T-helper 9 cell (primary cell): Measurements from ENCODE around the gene MEGF11.

Experiments
- DNase-seq: peaks from one replicate; pipeline ENCODE4 v3.0.0-alpha.2; 2020

MEGF11 gene

DNA sequence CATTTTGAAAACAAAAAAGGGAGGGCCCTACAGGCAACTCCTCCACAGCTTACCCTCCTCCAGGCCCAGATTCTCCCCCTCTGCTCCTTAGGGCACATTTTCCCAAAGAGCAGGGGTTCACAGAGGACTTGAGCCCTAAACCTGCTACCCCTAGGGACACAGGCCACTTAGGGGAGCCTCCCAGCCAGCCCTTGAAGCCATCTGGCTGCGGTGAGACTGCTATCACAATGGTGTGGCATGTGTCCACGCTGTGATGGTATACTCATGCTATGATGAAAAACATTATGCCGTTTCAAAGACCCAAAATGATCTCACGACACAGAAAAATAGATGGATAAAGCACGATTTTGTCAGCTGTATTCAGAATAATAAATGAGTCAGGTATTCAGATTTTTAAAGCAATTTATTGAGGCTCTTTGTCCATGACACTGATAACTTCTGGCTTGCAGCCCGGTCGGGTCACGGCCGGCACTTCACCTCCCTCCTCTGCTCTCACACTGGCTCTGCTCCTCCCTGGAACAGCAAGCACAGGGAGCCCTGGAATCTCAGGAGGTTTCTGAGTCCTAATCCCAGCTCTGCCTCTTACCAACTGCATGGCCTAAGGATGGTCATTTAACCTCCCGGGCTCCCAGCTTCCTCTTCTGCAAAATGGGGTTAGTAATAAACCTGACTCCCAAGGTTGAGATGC lies 115.3 kb downstream of the MEGF11 start:
- no peak for DNase-seq

DNA sequence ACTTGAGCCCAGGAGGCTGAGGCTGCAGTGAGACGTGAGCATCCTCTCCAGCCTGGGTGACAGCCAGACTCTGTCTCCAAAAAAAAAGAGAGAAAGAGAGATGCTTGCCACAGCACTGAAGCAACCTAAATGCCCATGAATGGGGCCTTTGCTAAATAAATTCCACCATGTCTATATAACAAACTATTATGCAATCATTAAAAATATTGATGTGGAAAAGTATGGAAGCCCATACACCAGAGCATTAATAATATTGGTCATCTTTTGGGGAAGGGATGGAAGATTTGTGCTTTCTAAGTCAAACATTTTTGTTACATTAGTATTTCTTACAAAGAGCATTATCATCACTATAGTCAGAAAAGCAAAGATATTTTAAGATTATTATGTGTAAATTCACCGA lies 116.6 kb downstream of the MEGF11 start:
- no peak for DNase-seq

DNA sequence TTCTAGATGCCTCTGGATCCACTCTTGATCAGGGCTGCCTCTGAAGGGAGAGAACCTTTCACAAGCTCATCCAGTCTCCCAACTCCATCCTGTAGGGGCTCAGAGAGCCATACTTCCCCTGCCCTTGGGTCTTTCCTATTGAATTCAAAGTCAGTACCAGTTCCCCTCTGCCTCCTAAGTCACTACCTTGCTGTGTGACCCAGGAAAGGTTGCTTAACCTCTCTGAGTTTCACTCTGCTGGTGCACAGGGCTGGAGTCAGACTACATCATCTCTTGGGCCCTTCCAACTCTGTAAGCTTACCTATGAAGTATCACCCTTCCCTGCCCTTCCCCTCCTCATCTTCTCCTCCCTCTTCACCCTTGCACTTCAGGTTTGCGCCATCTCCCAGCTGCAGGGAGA lies 117.9 kb downstream of the MEGF11 start:
- DNase-seq, result no peak

DNA sequence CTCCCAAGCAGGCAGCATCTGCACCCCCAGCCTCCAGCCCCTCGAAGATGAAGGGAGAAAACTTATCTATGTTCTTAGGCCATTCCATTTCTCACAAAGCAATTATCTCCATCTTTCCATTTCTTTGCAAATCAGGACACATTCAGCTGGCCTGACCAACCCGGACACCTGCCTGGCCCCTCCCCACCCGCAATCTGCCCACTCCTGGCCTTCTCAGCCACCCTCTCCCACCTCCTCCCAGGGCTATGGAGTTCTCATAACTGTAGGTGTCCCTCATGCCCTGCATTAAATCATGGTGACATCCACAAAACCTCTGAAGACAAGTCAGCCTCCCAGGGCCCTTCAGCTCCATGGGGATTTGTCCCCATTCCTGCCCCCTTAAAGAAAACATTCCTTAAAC lies 119.3 kb downstream of the MEGF11 start:
- DNase-seq, result no peak

DNA sequence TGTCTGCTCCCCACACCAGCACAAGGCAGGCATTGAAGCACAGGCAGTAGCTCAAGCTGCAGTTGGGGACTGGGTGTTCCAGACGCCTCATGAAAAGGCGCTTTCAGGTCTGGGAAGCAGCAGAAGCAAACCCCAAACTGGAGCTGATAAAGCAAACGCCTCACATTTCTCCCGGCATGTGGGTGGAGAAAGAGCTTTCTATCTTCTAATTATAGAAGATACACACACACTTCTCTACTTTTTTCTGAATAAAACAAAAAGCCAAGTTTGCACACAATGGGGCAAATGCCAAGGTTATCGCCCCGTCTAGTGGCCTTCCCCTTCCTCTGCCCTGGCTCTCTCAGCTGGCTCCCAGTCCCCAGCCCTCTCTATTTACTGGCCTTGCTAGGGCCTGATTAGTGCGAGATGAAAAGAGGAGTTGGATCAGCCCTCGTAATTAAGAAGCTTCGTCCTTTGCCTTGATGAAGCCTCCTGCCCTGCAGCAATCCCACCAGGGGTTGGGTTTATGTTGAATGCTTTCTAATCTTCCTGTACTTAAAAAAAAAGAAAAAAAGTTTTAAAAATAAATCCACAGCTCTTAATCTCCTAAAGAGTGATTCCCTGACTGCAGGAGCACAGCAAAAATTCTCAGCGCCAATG lies 120.2 kb downstream of the MEGF11 start:
- no peak for DNase-seq

DNA sequence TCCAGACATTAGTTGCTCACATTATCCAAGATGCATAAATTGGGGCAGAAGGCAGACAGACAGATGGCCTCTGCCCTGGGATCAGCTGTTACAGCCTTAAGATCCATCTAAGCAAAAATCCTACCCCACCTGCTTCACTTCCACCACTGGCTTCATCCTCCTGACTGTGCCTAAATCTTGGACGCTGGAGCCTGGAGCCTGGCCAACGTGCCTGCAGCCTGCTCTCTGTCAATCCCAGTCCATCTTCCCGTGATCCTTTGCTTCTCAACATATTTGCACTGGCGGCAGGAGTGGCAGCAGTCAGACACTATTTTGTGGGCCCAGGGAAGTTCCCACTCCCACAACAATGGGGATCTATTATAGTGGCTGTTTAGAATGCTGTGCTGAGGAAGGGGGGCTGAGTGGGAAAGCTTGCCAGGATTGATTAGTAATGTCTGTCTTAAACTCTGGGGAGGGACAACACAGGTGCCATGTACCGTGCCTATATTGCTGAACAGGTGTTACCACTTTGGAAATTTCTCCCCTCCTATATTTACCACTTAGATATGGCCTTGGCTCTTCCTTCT lies 121.2 kb downstream of the MEGF11 start:
- DNase-seq, result no peak

DNA sequence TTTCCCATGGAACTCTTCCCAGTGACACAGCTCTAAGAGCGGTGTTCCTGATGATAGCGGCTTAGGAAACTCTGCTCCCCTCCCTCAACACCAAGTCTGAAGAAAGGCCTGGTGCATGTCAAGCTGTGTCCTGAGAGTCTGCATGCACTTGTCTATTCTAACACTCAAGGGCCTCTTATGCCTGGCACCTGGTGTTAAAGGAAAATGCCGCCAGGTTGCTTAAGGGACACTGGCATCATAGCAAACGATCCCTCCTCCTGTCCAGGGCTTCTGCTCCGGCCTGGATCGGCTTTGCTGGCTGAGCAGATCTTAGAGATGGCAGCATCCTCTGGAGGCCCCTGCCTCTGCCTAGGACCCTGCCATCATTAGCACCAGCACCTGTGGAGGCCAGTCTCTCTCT lies 121.7 kb downstream of the MEGF11 start:
- DNase-seq, result no peak

DNA sequence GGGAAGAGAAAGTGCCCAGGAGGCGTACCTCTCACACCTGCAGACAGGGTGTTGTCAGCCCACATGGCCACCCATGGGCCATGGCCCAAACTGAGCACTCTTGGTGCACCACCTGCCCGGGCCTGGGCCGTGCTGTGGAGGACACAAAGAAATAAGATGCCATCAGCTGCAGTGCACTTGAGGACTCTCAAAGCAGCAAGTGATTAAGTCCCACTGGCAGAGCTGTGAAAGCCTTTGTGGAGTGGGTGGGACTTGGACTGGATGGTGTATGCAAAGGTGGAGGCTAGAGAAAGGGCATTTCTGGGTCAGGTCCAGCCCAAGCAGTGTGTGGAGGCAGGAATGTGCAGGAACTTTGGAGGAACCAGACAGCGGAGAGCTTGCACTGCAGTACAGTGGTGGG lies 122.3 kb downstream of the MEGF11 start:
- no peak for DNase-seq

DNA sequence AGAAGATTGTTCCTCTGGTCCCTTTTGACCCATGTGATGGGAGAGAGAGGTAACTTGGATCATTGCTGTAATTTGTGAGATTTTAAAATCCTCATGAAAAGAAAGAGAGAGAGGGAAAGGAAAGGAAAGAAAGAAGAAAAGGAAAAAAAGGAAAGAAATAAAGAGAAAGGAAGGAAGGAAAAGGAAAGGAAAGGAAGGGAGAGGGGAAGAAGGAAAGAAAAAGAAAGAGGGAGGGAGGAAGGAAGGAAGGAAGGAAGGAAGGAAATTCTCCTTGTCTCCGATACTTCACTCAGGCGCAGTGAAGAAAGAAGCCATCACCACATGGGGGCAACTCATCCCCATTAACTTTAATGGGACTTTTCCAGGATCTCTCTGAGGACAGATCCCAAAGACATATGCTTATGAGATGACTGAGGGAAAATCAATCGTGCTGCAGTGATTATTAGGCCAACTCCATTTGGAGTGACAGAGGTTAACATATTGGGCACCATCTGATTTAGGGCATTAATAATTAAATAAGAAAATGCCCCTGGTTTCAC lies 123.0 kb downstream of the MEGF11 start:
- DNase-seq, result no peak

DNA sequence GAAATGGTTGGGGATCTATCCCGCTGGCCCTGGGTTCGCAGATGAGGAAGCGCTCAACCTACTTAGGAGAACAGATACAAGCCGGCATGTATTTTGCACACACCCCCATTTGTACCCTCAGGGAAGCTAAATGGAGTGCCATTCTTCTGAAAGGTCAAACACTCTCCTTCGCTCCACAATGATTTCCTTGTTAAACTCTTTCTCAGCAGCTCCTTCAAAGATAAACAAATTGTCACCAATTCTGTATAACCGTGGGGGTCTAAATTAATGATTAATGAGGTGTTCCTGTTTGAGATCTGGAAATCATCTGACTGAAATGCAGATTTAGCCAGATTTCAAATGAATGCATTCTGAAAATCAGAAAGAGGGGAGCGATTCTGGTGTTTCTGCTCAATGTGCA lies 124.0 kb downstream of the MEGF11 start:
- no peak for DNase-seq

DNA sequence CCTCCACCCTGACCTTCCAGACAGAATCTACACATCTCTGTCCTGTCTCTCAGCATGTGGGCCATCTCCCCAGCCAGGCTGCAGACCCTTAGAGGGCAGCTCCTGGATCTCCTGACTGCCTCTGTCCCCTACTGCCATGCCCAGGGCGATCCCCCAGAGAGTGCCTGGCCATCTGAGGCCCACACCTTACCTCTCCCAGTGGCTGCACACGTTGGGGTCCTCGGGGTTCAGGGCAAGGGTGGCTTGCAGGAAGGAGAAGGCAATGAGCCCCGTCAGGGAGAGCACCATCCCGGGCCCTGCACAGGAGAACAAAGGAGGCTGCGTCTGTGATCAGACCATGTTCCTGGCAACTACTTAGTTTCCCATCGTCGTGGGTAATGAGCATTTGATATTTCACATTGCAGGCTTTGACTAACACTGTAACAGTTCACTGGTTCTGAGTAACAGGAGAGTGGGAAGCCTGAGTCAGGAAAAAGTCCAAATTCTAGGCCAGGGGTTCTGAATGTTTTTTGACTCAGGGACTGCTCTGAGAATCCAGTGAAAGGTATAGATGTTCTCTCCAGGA lies 125.4 kb downstream of the MEGF11 start:
- DNase-seq, result no peak

DNA sequence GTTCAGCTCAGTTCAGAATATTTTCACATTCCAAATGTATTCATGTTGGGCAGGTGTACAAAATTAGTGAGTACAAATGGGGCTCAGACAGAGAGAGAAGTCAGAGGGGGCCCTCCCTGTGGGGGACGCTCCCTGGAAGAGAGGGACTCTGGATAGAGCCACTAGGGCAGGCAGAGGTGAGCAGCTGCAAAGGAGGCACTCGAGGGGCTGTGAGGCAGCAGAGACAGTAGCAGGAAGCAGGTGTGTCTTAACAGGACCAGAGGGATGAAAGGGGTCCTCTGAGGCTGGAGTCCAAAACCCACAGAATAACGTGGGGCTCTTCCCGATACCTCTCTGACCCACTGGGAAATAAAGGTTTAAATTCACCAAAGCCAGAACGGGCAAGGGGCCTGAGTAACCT lies 127.1 kb downstream of the MEGF11 start:
- no peak for DNase-seq

DNA sequence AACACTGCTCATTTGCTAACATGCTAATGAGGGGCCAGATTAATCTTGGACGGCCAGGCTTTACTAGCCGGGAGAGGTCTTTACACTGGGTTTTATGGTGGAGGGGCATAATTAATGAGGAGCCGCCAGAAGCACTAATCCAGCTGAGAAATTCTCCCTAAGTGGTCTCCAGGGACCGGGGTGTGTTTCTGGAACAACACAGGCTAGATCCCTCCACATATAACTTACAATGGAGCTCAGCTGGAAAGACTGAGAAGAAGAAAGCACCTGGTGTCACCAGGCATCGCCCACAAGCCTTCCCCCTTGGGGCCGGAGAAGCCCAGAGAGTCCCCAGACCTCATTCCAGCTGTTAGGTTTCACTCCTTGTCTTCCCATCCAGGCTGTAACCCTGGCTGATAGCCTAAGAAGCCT lies 127.5 kb downstream of the MEGF11 start:
- no peak for DNase-seq

DNA sequence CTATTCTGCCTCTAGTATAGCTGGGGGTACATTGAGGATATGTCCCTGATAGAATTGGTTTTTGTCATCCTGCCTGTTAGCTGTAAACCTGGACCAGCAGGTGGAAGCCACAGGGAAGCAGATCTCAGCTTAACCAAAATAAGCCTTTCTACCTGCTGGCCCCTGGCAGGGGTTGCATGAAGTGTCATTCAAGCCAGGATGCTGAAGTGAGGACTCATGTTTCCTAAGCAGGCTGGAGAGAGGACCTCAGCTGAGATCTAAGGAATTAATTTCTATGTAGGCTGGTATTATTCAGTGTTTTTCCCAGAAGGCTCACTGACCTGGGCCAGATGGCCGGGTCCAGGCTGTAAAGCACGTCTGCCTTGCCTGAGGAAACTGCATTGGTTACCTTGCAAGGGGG lies 128.9 kb downstream of the MEGF11 start:
- no peak for DNase-seq

DNA sequence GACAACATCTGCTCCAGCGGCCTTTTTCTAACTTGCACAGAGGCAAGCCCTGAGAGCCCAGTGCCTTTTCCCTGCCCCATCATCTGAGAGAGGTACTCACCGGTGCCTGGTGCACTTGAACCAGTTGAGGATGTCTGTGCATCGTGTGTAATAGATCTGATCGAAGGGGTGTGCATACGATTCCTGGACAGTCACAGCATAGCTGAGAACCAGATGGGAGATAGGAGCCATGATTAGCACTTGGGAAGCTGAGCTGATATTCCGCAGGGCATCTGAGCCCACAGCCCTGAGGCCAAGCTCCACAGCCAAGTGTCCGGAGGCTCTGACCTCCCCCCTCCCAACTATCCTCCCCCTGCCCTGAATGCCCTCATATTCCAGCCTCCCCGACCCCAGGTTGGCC lies 129.8 kb downstream of the MEGF11 start:
- DNase-seq, result no peak

DNA sequence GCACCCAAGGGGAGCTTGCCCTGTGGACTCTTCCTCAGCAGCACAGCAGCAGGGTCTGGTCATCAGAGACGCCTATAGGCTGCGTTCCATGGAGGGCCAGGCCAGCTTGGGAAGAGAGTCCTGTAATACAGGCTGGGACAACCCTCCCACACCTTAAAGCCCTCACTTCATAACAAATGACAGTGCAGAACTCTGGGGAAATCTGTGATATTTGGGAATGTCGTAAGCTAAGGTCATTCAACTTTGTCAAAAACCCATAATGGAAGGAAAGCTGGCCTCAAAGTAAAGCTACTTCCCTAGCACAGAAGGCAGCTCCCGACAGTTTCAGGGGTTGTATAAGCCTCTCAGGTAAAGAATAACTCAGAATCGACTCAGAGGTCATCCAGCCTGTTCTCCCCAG lies 133.1 kb downstream of the MEGF11 start:
- no peak for DNase-seq

DNA sequence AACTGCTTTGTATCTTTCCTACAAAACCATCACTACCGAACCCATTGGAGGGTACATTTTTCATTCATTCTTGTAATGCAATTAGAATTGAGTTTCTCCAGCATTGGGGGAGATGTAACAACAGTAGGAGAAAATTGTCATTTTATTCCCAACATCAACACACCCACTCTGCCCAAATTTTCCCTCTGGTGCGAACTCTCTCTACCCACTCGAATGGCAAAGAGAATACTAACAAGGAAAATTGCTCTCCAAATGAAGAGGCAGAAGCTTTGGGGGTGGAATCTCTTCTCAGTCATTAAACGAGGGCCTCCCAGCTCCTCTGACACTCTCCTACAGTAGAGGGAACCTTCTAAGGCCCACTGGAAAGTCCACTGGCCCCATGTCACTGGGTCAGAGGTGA lies 135.7 kb downstream of the MEGF11 start:
- no peak for DNase-seq

DNA sequence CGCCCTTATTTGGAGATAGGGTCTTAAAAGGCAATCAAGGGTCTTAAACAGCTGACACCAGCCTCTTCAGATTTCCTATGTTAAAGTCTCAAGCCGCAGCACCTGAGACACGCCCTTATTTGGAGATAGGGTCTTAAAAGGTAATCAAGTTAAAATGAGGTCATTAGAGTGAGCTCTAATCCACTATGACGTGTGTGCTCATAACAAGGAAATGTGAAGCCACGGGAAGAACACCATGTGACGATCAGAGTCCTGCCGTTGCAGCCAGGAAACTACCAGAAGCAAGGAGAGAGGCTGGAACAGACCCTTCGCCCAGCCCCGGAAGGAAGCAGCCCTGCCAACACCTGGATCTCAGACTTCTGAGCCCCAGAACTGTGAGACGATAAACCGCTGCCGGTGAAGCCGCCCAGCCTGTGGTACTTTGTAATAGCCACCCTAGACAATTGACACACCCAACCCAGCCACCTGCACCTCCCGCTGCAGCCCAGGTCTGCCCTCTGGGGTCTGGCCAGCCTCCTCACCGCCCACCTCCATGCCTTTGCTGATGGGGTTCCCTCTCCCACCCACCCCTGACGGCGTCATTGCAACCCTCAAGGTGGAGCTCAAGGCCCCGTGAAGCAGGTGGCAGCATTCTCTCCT lies 137.9 kb downstream of the MEGF11 start:
- DNase-seq, result peak; percentile 24

DNA sequence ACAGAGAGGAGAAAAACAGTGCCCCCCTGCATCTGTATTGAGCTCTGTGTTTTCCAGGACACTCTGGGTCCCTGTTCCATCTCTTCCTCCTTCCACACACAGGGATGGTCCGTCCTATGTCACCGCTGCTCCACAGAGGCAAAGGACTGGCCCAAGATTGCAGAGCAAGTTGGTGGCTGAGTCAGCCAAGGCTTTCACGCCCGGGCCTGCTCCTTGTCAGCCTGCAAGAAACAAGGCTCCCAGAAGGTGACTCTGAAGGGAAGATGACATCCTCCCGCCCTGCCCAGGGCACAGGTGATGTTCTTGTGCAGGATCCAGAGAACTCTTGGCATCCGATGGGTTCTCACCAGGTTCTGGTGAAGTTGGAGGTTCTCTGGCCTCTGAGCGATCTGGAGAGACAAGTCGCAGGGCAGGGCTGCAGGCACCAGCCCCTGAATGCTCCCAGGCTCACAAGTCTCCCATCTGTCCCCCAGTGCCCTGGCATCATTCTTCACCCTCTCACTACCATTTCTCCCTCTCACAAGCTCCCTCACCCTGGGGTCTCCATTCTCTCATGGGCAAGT lies 138.6 kb downstream of the MEGF11 start:
- DNase-seq, result no peak

DNA sequence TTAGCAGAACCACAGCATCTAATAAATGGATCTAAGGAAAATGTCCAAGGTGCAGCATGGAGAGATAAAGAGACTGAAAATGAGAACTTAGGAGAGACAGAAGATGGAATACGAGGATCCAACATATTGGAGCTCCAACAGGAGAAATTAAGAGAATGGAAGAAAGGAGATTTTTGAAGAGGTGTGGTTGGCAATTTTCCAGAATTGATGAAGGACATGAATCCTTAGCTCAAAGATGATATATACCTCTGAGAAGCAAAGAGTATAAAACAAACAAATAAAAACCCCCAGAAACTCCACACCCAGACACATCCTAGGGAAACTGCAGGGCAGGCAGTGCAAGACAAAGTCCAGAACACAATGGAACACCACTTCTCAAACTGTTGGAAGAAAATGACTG lies 141.2 kb downstream of the MEGF11 start:
- DNase-seq, result no peak

DNA sequence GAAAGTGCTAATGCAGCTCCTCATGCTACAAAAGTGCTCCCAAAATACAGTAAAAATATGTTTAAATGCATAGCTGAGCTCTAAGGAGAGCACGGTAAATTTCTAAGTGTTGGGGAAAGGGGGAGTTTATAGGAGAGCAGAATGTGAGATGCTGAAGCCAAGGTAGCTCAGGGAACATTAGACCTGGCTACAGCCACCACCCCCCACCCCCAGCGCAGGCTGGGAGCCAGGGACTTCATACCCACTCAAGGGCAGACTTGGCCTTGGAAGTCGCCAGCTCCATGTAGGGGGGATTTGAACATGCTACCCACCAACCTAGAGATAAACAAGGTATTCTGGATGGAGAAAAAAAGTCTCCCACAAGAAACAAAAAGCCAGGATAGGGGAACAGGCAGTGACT lies 142.2 kb downstream of the MEGF11 start:
- DNase-seq, result no peak

DNA sequence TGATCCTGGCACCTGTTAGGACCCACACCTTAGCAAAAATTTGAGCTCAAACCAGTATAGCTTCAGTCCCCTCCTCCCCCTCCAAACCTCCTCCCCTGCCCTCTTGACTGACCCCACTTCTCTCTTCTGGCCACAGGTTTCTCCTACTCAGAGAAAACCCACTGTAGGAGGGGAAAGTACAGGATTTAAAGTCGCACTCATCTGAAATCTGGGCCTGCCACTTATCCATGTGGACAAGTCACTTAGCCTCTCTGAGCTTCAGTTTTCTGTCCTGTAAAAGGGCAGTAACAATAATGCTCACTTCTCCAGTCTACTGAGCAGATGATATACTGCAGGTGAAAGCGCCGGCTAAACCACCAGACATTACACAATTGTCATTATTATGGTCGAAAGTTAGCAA lies 142.7 kb downstream of the MEGF11 start:
- DNase-seq, result no peak

DNA sequence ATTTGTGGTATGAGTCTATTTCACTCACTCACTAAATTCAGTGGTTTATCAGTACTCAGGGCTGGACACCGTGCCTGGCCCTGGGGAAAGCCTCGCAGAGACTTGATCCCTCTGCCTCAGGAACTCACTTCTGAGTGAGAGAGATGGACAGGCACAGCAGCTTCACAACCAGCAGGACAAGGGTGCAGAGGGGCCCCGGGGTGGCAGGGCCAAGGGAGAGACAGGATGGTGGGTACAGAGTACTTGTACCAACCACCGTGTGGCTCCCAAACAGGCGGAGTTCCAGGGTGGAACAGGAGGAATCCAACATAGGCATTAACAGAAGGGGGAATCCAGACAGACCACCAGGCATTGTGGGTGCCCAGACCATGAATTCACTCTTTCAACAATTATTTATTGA lies 143.7 kb downstream of the MEGF11 start:
- DNase-seq, result no peak
